Gastroesophageal sphincter (tissue), 3 donors: ENCODE results near the gene LRP11.

Experiments
- CTCF ChIP-seq, 4 experiments: fragments of 200-600 bp in 2 of 4; fragments of 450-650 bp in 2 of 4; sonication (generic) in 1 of 4; IDR thresholded peaks; one replicate each; pipeline ENCODE4 v1.5.1; 2017 to 2019; ENCODE audit warnings: antibody characterized with exemption in 4 of 4, mild to moderate bottlenecking in 2 of 4, moderate library complexity in 2 of 4
- POLR2A ChIP-seq, 2 donors: fragments of 450-650 bp; IDR thresholded peaks; one replicate each; pipeline ENCODE4 v1.6.1; 2017; ENCODE audit warnings: antibody characterized with exemption in 2 of 2, mild to moderate bottlenecking in 2 of 2, moderate library complexity in 1 of 2

- TF ChIP-seq CTCF (IDR thresholded peaks at IDR 0.05) = no peak
- TF ChIP-seq POLR2A (IDR thresholded peaks at IDR 0.05) = no peak
These were observed 9.6 kb downstream of the LRP11 start for GRCh38 chr6:149854532-149854931.
